Globus pallidus (tissue), 1 donor: ENCODE data around the gene SORCS1.
"Not testable (repeated sequence)": the region's sequence is repeated elsewhere in the genome, so short reads cannot be mapped to it uniquely, and the experiment has no call there.

Experiments
- DNase-seq: peaks from one replicate; pipeline ENCODE4 v3.0.0-alpha.2; 2015; ENCODE audit warnings: low spot score

Gene SORCS1

GRCh38 chr10:106942035-106942662 is 222.4 kb downstream of the SORCS1 start:
- no peak for DNase-seq

GRCh38 chr10:106941297-106942034 is 223.0 kb downstream of the SORCS1 start:
- no peak for DNase-seq

GRCh38 chr10:106938513-106938912 is 226.0 kb downstream of the SORCS1 start:
- DNase-seq, result no peak

DNA sequence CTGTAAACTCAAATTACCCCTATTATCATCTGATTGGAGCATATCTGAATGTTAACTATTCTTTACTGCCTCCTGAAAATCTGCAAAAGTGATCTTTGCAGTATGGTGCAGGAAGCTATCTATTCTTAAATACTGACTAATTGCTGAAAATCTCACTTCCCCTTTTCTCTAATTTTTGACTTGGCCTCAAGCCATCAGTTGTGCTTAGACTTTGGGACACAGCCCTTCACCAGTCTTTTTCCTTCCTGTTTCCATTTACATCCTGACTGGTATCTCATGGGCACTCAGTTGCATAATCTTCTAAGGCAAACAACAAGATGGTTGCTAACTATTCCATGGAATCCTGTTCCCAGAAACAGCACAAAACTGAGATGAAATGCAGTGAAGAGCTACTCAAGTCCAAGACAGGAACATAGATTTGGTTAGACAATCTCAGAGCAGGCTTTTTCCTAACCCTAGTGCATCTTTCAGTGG is 228.5 kb downstream of the SORCS1 start:
- peak; percentile 56 for DNase-seq

- DNase-seq, result no peak
These were observed 232.7 kb downstream of the SORCS1 start for GRCh38 chr10:106931853-106932249.

- DNase-seq, result no peak
These were observed 233.2 kb downstream of the SORCS1 start for GRCh38 chr10:106931159-106931852.

DNA sequence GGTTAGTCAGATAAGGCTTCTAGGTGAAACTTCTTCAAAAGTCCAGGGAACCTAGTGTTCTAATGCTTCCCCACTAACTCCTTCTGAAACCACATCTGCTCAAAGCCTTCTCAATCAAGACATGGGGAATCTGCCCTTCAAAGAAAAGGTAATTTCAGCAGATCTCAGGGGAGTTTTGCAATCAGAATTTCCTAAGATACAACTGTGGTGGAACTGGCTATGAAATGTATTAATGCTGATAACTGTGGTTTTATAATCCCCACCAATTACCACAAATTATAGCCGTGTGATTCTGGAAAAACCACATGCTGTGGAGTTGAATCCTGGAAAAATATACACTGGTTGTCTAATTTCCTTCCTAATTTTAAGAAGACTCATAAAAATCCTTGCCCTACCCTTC is 233.8 kb downstream of the SORCS1 start:
- no peak for DNase-seq

GRCh38 chr10:106929291-106929895 is 235.1 kb downstream of the SORCS1 start:
- no peak for DNase-seq

DNA sequence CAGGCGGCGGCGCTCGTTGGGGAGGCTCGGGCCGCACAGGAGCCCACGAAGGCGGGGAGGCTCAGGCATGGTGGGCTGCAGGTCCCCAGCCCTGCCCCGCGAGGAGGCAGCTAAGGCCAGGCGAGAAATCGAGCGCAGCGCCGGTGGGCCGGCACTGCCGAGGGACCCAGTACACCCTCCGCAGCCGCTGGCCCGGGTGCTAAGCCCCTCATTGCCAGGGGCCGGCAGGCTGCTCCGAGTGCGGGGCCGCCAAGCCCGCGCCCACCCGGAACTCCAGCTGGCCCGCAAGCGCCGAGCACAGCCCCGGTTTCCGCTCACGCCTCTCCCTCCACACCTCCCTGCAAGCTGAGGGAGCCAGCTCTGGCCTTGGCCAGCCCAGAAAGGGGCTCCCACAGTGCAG is 236.4 kb downstream of the SORCS1 start:
- DNase-seq, result not testable (repeated sequence)

DNA sequence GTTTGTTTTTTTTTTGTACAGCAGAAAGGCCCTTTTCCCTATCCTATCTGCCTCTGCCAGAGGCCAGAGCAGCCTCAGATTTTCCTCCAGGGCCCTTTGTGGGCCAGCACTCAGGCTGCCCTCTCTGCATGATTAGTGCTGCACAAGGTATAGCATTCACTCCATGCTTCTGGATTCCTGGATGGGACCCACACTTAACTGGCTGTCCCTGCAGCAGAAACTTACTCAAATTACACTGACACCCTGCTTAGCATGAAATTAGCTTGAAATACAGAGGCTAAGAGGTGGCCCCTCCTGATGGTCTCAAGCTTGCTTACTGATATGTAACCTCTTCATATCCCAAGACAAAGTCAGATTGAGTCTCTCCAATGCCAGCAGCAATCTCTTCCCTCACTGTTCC is 239.3 kb downstream of the SORCS1 start:
- DNase-seq, result no peak

- no peak for DNase-seq
These were observed 244.0 kb downstream of the SORCS1 start for GRCh38 chr10:106920538-106920937.

DNA sequence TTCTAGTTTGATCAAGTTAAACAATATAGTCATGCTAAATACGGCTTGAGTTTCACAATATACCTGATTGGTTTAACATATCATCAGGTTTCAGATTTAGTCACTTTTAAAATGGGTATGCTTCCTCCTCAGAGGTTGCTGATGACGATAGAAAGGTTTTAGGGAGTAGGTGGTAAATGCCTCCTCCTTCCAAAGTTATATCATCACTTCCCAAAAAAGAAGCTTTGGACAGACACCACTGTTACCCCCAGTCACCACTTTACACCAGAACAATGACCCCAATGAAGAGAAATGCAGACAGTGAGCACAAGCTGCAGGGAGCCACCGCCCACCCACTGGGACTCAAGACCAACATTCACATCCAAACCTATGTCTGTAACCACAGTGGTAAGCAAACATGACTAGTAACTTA is 244.6 kb downstream of the SORCS1 start:
- no peak for DNase-seq

DNA sequence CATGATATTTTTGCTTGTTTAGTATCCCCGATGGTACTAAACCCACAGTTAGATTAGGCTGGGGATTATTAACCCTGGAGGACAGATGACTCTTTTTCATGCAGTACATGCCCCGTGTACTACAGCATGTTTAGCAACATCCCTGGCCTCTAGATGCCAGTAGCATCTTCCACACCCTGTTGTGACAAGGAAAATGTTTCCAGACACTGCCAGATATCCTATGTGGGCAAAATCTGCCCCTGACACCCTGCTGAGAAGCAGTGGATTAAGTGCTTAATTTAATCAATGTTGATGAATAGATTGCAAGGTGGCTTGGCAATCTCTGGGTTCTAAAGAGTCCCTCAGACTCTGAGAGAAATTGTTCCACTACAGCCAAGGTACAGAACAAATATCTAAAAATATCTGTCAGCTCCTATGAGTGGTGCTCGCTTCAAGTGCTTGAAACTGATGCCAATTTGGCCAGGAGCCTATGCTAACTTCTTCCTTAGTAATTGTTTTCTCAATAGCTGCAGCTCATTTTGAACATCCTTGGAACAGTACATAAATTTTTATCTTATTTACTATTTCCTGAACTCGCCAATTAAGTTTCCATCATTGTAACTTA is 247.0 kb downstream of the SORCS1 start:
- no peak for DNase-seq

DNA sequence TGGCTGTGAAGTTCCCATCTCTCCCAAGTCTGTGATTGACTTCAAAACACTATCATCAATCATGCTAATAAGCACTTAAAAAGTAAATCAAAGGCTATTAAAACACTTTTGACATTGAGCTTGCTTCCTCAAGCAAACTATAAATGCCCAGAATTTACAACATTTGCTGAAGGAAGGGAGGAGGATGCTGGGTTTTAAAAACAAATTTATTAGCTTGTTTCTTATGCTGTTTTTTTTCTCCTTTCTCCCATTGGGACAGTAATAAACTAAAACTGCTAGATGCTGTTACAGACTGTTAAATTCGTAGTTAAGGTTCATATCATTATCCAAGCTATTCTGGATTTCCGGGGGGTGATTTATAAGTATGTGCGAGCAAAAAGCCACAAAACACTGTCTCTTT is 250.5 kb downstream of the SORCS1 start:
- no peak for DNase-seq

DNA sequence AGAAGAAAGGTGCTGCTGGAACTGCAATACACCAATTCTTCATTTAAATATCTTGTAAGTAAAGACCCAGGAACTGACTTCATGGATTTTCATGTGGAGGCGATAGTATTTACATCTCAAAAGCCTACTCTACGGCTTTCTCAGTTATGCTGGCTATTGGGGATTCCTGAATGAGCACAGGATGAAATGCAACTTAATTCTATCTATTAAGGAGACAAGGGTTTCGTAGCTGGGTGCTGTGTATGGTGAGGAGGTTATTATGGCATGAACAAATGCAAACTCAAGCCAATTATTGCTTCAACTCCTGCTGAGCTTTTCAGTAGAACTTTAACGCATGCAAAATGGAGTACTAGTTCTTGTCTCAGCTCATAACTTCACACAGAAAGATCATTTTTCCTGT is 251.2 kb downstream of the SORCS1 start:
- DNase-seq, result no peak

- DNase-seq, result no peak
These were observed 253.4 kb downstream of the SORCS1 start for GRCh38 chr10:106911096-106911495.

- no peak for DNase-seq
These were observed 253.8 kb downstream of the SORCS1 start for GRCh38 chr10:106910666-106911065.

DNA sequence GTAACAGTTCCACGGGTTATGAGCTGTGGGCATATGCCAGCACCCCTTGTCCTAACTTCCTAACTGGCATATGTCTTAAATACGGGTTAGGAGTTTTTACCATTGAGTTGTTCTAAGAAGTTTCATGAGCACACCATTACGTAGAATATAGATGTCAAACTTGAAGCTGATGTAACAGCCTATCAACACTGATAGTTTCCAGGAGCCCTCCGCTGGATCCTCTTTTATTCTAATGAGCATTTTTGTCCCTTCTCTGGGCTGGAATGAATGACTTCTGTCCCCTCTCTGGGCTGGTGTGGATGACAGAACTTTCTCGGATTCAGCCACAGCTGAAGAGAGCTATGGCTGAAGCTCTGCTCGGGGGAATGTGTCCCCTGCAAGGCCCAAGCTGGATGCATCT is 256.3 kb downstream of the SORCS1 start:
- no peak for DNase-seq

GRCh38 chr10:106904209-106904608 is 260.3 kb downstream of the SORCS1 start:
- DNase-seq, result no peak

- DNase-seq, result no peak
These were observed 261.3 kb downstream of the SORCS1 start for GRCh38 chr10:106903180-106903579.

GRCh38 chr10:106900016-106900652 is 264.4 kb downstream of the SORCS1 start:
- no peak for DNase-seq

DNA sequence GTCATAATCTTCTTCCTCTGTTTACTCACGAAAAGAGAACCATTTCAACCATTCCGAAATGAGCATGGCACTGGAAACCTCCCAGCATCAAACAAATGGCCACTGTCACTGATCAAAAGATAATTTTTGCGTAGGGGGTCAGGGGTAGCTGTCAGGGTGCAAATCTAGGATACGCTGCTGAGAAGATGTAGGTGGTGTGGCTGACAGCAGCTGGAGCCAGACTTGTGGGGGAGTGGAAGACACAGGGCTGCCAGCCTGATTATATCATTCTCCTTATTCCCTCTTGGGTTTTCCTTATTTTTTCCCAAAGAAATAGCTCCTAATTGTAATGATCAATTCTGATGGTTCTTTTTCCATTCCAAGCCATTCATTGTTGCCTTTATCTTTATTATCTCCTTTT is 266.1 kb downstream of the SORCS1 start:
- DNase-seq, result no peak
